GM11168 (cell line): ENCODE measurements around the gene RNF126.

Experiments
- in situ Hi-C: fragments of 300-500 bp; cut with MboI; formaldehyde crosslinking; loops from one replicate; pipeline ENCODE4 v1.12.0; 2022; ENCODE audit warnings: low sequenced_read_pairs; ENCODE audit not compliant: unreplicated experiment

RNF126 gene

DNA sequence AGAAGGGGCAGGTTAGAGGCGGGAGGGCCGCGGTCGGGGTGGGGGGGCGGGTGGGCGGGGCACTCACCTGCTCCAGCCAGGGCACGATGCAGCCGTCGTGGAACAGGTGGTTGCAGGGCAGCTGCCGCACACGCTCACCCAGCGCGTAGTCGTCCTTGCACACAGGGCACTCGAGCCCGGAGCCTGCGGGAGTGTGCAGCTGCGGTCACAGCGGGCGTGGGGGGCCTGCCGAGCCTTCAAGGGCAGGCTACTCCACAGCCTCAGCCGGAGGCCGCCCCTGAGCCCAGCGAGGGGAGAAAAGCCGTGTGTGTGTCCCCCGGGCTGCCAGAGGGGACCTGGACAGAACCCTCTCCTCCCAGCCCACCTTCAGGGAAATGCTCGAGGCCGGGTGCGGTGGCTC is 14.7 kb downstream of the RNF126 start:
- in situ Hi-C loops, result no loop called here

- in situ Hi-C loops, result no loop called here
These were observed 15.3 kb downstream of the RNF126 start for GRCh38 chr19:647566-648284.

GRCh38 chr19:646779-647565 is 16.0 kb downstream of the RNF126 start:
- in situ Hi-C loops, result no loop called here

- in situ Hi-C loops, result no loop called here
These were observed 16.9 kb downstream of the RNF126 start for GRCh38 chr19:645912-646778.

DNA sequence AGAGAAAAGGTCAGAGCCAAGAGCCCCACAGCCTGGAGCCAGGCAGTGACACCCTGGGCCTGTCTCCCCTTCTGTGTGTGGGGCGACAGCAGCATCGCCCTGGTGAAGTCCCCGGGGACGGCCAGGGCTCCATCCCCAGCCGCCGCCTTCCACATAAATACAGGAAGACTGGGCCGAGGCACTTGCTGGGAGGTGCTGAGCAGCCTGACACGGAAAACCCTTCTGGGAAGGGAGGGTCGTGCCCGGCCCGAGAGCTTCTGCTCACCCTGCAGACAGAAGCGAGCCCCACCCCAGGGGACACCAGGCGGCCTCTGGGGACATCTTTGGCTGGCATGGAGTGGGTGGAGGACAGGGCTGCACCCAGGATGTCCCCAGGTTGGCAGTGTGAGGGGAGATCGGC is 18.2 kb downstream of the RNF126 start:
- in situ Hi-C loops, result no loop called here

DNA sequence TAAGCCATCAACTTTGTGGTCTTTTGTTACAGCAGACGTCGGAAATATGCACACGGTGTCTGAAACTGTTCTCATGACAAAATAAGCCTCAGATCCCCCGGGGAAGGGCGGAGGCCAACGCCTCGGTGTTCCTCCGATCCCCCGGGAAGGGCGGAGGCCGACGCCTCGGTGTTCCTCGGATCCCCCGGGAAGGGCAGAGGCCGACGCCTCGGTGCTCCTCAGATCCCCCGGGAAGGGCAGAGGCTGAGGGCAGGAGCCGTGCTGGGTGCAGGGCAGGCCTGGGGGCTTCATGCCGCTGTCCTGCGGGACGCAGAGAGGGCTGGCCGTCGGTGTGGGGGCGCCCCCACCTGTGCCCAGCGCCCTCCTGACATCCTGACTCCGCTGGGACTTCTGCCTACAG is 18.7 kb downstream of the RNF126 start:
- in situ Hi-C loops, result no loop called here

DNA sequence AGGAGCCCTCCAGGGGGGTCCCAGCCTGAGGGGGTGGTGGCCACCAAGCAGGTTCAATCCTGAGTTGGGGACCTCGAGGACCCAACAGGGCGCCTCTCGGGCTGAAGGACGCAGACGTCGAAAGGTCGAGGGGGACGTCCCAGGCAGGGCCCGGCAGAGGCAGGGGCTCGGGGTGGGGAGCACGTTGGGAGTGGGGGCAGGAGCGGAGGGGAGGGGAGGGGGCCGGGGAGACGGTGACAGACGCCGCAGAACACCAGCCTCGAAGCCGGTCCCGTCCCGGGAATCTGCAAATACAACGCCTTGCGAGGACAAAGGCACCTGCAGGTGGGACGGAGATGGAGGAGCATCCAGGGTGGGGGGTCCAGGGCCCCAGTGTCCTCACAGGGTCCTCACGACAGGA is 19.3 kb downstream of the RNF126 start:
- in situ Hi-C loops, result no loop called here

DNA sequence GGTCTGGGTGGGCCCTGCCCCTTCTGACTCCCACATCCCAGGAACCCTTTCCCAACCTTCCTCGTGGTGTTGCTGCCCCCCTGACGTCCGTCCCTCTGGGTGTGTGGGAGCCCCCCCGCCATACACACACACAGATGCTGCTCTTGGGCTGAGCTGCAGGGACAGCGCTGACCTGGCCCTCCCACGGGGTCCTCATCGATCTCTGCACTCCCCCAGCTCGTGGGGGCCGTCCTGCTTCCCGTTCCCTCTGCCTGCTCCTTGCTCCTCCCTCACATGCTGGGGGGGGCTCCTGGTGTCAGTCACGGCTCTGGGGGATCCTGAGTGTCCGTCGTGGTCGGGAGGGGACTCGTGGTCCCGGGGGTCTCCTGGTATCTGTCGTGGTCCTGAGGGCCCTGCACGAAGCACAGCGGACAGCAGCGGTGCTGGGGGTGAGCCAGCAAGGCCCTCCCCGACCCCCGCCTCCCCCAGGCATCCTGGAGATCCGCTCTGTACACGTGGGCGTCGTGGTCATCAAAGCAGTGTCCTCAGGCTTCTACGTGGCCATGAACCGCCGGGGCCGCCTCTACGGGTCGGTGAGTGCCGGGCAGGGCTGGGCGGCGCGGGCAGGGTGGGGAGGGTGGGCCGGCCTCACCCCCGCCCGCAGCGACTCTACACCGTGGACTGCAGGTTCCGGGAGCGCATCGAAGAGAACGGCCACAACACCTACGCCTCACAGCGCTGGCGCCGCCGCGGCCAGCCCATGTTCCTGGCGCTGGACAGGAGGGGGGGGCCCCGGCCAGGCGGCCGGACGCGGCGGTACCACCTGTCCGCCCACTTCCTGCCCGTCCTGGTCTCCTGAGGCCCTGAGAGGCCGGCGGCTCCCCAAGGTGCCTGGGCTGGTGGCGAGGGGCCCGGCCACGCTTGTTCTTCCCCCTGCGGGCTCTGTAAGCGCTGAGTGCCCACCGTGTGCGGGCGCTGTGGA is 20.0 kb downstream of the RNF126 start:
- in situ Hi-C loops, result no loop called here

GRCh38 chr19:641702-642101 is 21.3 kb downstream of the RNF126 start:
- in situ Hi-C loops, result no loop called here

DNA sequence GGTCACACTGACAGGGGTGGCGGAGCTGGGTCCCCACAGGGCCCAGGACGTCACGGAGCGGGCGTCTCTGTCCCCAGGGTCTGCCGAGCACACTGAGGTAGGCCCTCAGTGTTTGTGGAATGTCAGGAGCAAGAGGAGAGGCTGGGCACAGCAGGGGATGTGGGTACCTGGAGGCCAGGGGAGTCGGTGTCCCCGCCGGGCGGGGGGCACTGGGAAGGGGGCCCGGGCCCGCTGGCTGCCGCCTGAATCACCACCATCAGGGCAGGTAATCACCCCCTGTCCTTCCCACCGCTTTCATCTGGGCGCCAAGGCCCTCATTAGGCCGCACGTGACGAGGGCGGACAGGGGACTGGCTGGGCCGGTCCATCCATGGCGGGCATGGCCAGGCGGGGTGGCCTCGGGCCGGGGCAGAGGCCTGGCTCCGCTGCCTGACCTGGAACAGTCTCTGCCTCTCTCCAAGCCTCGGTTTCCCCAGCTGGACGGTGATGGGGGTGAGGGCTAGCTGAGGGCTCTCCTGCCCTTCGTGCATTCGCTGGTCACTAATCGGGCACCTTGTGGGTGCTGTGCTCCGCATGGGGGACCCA is 22.3 kb downstream of the RNF126 start:
- in situ Hi-C loops, result no loop called here

- in situ Hi-C loops, result no loop called here
These were observed 22.9 kb downstream of the RNF126 start for GRCh38 chr19:640161-640558.

DNA sequence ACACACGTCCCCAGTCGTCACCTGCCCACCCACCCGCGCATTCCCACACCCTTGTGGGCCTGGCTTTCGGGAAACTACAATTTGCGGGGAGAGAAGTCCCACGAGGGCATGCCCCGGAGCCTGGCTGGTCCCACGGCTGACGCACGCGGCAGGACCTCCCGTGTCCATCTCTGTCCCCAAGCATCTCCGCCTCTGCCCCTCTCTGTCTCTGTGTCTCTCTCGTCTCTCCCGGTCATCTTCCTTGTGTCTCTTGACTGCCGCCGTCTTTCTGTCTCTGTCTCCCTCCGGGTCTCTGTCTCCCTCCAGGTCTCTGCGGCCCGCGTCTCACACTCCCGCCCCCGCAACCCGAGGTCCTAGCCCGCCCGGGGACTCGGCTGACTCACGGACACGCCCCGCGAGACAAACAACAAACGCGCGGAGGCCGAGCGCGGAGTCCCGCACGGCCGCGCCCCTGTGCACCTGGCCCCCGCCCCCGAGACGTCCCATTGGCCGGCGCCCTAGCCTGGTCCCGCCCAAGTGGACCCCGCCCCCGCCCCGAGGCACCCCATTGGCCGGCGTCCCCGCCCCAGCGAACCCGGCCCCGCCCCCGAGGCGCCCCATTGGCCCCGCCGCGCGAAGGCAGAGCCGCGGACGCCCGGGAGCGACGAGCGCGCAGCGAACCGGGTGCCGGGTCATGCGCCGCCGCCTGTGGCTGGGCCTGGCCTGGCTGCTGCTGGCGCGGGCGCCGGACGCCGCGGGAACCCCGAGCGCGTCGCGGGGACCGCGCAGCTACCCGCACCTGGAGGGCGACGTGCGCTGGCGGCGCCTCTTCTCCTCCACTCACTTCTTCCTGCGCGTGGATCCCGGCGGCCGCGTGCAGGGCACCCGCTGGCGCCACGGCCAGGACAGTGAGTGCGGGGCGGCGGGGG is 23.5 kb downstream of the RNF126 start, which contains the start of gene FGF22:
TSS of gene FGF22 (plus strand) at position 627 of the 908 bp plus-strand sequence. CDS start at position 674, 47 bp downstream.
- in situ Hi-C loops, result no loop called here

GRCh38 chr19:638906-639252 is 24.1 kb downstream of the RNF126 start:
- in situ Hi-C loops, result no loop called here

DNA sequence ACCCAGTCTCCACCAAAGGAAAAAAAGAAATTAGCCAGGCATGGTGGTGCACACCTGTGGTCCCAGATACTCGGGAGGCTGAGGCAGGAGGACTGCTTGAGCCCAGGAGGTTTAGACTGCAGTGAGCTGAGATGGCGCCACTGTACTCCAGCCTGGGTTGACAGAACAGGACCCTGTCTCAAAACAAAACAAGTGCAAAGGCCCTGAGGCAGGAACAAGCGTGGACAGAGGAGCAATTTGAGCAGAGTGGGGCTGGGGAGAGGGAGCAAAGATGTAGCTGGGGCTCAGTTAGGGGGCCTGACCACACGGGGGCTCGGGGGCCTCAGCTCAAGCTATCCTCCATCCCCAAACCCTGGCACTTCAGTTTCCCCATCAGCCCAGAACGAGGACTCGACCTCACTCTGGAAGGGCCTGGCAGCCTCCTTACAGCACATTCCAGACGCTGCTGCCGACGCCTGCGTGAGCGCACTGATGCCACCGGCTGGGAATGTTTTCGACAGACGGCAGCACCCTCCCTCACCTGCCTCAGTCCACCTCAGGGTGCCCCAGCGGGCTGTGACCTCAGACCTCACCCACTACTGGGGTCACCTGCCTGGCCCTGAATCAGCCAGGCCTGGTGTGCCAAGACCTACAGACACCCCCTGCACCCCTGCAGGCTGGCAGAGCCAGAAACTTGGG is 27.9 kb downstream of the RNF126 start:
- in situ Hi-C loops, result no loop called here

- in situ Hi-C loops, result no loop called here
These were observed 29.0 kb downstream of the RNF126 start for GRCh38 chr19:633786-634639.

GRCh38 chr19:633068-633785 is 29.8 kb downstream of the RNF126 start, which contains the start of gene POLRMT:
TSS of gene POLRMT (minus strand) at chr19:633537. CDS start at chr19:633512, 25 bp downstream.
- in situ Hi-C loops, result no loop called here
